Psoas muscle (tissue), 8 donors: ENCODE data around the gene OR2M2. TPM values are rescaled to one million over a fixed set of nuclear protein-coding genes. Genes with fewer than 3 reads are reported as not detected.

ENCODE experiments used
- ATAC-seq, 4 donors: fragments of 200-7000 bp; cut with Tn5 transposase; one replicate each; pipeline ENCODE4 v1.9.1; 2020; ENCODE audit warnings: moderate library complexity in 3 of 4, mild to moderate bottlenecking in 2 of 4
- DNase-seq, 2 donors: peaks; one replicate each; pipeline ENCODE4 v3.0.0-alpha.2; 2020
- H3K27ac ChIP-seq: fragments of 200-600 bp; one replicate; pipeline ENCODE4 v1.8.0; 2022
- H3K27me3 ChIP-seq, 3 donors: fragments of 200-600 bp in 1 of 3; one replicate each; pipeline versions ENCODE4 v1.6.1 to v1.8.0; 2013 to 2022; ENCODE audit warnings: low read length in 2 of 3, mild to moderate bottlenecking in 2 of 3, moderate library complexity in 1 of 3; ENCODE audit not compliant: insufficient read depth in 3 of 3
- H3K36me3 ChIP-seq, 2 donors: fragments of 200-600 bp in 1 of 2; one replicate each; pipeline versions ENCODE4 v1.6.1 to v1.8.0; 2013 to 2022; ENCODE audit warnings: low read depth in 1 of 2, mild to moderate bottlenecking in 1 of 2, moderate library complexity in 1 of 2; ENCODE audit not compliant: insufficient read depth in 1 of 2
- H3K4me1 ChIP-seq: fragments of 200-600 bp; one replicate; pipeline ENCODE4 v1.8.0; 2022
- H3K4me3 ChIP-seq: fragments of 200-600 bp; one replicate; pipeline ENCODE4 v1.8.0; 2022; ENCODE audit warnings: mild to moderate bottlenecking
- H3K9me3 ChIP-seq: fragments of 200-600 bp; one replicate; pipeline ENCODE4 v1.8.0; 2022
- WGBS, 3 donors: extraction: QIAGEN DNeasy Blood & Tissue Kit; methylation state at CpG; one replicate each; pipeline versions ENCODE4 v1.1.6 to v1.1.7; 2013; 5-methylcytosine and 5-hydroxymethylcytosine counted together
- intact Hi-C, 2 donors: fragments of 100-400 bp; cut with DNase I; formaldehyde crosslinking; loops; one replicate each; pipeline versions ENCODE4 v1.11.0 to v1.14.2; 2022
- long read RNA-seq, 2 donors: library from polyadenylated mRNA; unstranded; transcript quantifications; one replicate each; pipeline ENCODE4 v2.0.0, GENCODE V29; 2021
- polyA plus RNA-seq, 3 donors: library from polyadenylated mRNA; stranded (reverse); fragments of 200-250 nt; gene quantifications; one replicate each; pipeline ENCODE4 v1.2.3, GENCODE V29; 2013
- total RNA-seq, 4 donors: library from RNA; stranded (reverse); fragmentation: NEBNext Ultra II Directional in 2 of 4; extraction: Animal tissue kit (Norgen Biotek cat#: 25700) in 2 of 4; gene quantifications; one replicate each; pipeline versions ENCODE4 v1.2.1 to v1.2.4, GENCODE V29; 2021 to 2023
- TF ChIP-seq, protein P1 (sequence below): fragments of 200-600 bp; IDR thresholded peaks from one replicate; pipeline ENCODE4 v1.8.0; 2022; ENCODE audit warnings: antibody characterized with exemption
- donor health status: healthy with polysubstance abuse.
- donor health status: DM: no; HTN: no; CAD: no; lungs with moderate emphysema.
- donor health status: Bipolar disorder and iron deficiency.
- donor health status: healthy.
- donor health status: DM: yes; HTN: yes; CAD: no.
- donor health status: DM: no; HTN: no; CAD: no.
- donor health status: DM: no; HTN: no; CAD: no.
- donor health status: DM: yes; HTN: yes; CAD: no.

The OR2M2 gene, protein sequence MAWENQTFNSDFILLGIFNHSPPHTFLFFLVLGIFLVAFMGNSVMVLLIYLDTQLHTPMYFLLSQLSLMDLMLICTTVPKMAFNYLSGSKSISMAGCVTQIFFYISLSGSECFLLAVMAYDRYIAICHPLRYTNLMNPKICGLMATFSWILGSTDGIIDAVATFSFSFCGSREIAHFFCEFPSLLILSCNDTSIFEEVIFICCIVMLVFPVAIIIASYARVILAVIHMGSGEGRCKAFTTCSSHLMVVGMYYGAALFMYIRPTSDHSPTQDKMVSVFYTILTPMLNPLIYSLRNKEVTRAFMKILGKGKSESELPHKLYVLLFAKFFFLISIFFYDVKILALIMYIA
- not detected for total RNA-seq
- polyA plus RNA-seq = not detected
- long read RNA-seq, donor 1 = 0 reads
- long read RNA-seq, donor 2 = 0 reads

- intact Hi-C loops = no loop called here
- ATAC-seq (no peak), DNase-seq (no peak)
- no peak within 1 kb of the TSS for H3K27ac ChIP-seq
- H3K4me1 ChIP-seq = no peaks in the 10 kb centered on the region
- H3K36me3 ChIP-seq = no peaks in the 10 kb centered on the region
- no peaks in the 10 kb centered on the region for H3K27me3 ChIP-seq
- no peak within 1 kb of the TSS for H3K4me3 ChIP-seq
- H3K9me3 ChIP-seq = no peaks in the 10 kb centered on the region
- TF ChIP-seq, protein P1, sequence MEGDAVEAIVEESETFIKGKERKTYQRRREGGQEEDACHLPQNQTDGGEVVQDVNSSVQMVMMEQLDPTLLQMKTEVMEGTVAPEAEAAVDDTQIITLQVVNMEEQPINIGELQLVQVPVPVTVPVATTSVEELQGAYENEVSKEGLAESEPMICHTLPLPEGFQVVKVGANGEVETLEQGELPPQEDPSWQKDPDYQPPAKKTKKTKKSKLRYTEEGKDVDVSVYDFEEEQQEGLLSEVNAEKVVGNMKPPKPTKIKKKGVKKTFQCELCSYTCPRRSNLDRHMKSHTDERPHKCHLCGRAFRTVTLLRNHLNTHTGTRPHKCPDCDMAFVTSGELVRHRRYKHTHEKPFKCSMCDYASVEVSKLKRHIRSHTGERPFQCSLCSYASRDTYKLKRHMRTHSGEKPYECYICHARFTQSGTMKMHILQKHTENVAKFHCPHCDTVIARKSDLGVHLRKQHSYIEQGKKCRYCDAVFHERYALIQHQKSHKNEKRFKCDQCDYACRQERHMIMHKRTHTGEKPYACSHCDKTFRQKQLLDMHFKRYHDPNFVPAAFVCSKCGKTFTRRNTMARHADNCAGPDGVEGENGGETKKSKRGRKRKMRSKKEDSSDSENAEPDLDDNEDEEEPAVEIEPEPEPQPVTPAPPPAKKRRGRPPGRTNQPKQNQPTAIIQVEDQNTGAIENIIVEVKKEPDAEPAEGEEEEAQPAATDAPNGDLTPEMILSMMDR = no peak
Measured at GRCh38 chr1:248174521-248174920, at the start of gene OR2M2. Gene OR2M2 (plus strand): TSS chr1:248174821. CDS start chr1:248179986, 5,165 bp downstream.

GRCh38 chr1:248127653-248128052, 47.0 kb upstream of the OR2M2 start:
- Histone ChIP-seq H3K9me3 (no peaks in the 10 kb centered on the region), H3K36me3 (no peaks in the 10 kb centered on the region), H3K4me1 (no peaks in the 10 kb centered on the region), H3K27me3 (no peaks in the 10 kb centered on the region), H3K27ac (no peak overlapping the region), H3K4me3 (no peak overlapping the region)
- TF ChIP-seq, protein P1 = no peak
- intact Hi-C loops = no loop called here
- ATAC-seq (no peak), DNase-seq (no peak)
- 80 to 85% (median 81%) methylated on average over 5 of the region's 5 CpGs for WGBS, 3 donors

GRCh38 chr1:248136811-248137210, 37.8 kb upstream of the OR2M2 start:
- intact Hi-C loops = no loop called here
- no peak for ATAC-seq
- TF ChIP-seq, protein P1 = no peak
- 68 to 73% (median 73%) methylated on average over 21 of the region's 21 CpGs for WGBS, 3 donors
- Histone ChIP-seq H3K27me3 (no peaks in the 10 kb centered on the region), H3K4me3 (no peak overlapping the region), H3K27ac (no peak overlapping the region), H3K36me3 (no peaks in the 10 kb centered on the region), H3K9me3 (no peaks in the 10 kb centered on the region), H3K4me1 (no peaks in the 10 kb centered on the region)
- DNase-seq = no peak

DNA sequence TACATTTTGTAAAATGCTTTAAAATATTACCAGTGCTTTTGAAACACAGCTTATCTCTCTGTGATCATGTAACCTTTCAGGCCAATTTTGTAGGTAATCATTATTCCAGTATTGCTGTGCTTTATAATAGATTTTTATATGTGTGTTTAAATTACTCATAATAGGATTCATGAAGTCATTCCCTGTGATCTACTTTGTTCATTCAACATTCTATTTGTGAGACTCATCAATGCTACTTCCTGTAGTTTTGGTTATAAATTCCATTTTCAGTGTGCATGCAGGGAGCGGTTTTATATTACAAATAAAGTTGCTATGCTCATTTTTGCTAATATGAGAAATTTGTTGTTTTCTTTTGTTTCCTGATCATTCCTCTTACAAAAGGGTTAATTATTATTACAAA, 33.8 kb upstream of the OR2M2 start:
- Histone ChIP-seq H3K4me1 (no peaks in the 10 kb centered on the region), H3K9me3 (no peaks in the 10 kb centered on the region), H3K27me3 (no peaks in the 10 kb centered on the region), H3K36me3 (no peaks in the 10 kb centered on the region), H3K27ac (no peak overlapping the region), H3K4me3 (no peak overlapping the region)
- TF ChIP-seq, protein P1 = no peak
- ATAC-seq (no peak), DNase-seq (no peak)
- intact Hi-C loops = no loop called here
- WGBS, 3 donors = 59 to 73% (median 65%) methylated on average over 1 of the region's 1 CpG

DNA sequence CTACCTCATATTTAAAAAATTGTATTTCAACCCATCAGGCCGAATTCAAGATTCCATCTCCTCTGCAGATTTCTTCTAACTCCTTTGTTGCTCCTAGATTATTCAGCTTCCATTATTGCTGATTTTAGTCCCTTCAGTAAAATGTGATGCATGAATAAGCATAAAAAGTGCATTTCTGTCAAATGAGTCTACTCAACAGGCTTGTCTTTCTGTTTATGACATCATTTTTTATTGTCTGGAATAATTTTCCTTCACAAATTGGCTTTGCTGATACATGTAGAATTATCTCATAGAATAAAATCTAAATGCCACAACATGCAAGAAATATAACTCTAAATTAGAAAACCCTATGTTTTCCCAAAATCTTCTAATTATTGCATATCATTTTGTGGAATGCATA, 31.3 kb upstream of the OR2M2 start:
- 24 to 53% (median 27%) methylated on average over 1 of the region's 1 CpG for WGBS, 3 donors
- no peaks in the 10 kb centered on the region for H3K4me1 ChIP-seq
- intact Hi-C loops = no loop called here
- no peak for ATAC-seq
- H3K27me3 ChIP-seq = no peaks in the 10 kb centered on the region
- no peaks in the 10 kb centered on the region for H3K36me3 ChIP-seq
- no peak overlapping the region for H3K27ac ChIP-seq
- H3K9me3 ChIP-seq = peaks cover 9% of the 10 kb centered on the region
- no peak for DNase-seq
- TF ChIP-seq, protein P1 = no peak
- no peak overlapping the region for H3K4me3 ChIP-seq
